GM12891 (cell line): ENCODE results near the gene TBL1XR1.
A peak's percentile ranks its signal among the peaks of the same experiment; 100 is the strongest.

ENCODE experiments used
- POLR2A ChIP-seq: IDR thresholded peaks from 2 replicates; pipeline ENCODE4 v1.6.1; 2011; ENCODE audit warnings: low read depth, low read length, control low read depth
- POLR2AphosphoS5 ChIP-seq: IDR thresholded peaks from 2 replicates; pipeline ENCODE4 v1.6.1; 2011; ENCODE audit warnings: low read depth, low read length, control low read depth
- POU2F2 ChIP-seq: IDR thresholded peaks from 2 replicates; pipeline ENCODE4 v1.6.1; 2011; ENCODE audit warnings: low read depth, mild to moderate bottlenecking, control low read depth, low read length, moderate library complexity
- SPI1 ChIP-seq: IDR thresholded peaks from 2 replicates; pipeline ENCODE4 v1.6.1; 2011; ENCODE audit warnings: low read depth, low read length, control low read depth
- TAF1 ChIP-seq: IDR thresholded peaks from 2 replicates; pipeline ENCODE4 v1.6.1; 2011; ENCODE audit warnings: low read depth, low read length, control low read depth

DNA sequence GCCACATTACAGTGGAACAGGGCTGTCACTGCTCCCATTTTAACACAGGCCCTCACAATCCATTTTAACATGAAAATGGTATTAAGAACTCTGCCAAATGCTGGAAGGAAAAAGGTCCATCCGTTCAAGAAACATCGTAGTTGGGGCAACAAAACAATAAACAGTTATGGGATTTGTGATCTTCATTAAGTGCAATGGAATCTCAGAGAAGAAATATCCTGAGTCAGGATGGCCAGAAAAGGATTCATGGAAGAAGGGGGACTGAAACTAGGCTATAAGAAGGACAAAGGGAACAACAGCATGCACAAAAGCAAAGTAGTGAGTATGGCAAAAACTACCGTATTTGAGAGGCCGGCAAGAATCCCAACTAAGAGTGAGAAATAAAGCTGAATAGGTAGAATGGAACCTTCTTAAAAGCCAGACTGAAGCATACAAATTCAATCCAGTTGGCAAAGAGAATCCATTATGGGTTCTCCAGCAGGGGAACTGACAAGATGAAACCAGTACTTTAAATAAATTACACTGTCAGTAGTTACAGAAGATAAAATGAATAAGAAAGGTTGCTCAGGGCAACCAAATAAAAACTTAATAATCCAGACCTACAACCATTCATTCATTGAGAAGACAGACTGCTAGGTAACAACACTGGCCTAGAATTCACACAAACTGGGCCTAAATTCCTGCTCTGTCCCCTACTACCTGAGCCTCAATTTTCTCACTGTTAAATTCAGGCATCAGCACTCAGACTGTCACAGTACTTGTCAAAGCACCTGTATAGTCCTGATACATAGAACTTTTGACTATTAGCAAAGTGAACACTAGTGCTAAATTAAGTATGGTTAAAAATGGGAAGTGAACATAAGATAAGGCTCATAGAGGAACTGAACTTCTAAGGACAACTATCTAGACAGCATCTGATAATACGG is 6.3 kb downstream of the TBL1XR1 start:
- TF ChIP-seq POLR2A, result no peak
- TF ChIP-seq TAF1, result no peak
- TF ChIP-seq POLR2AphosphoS5, result no peak
- no peak for TF ChIP-seq POU2F2
- TF ChIP-seq SPI1, result peak; percentile 68
